ENCODE measurements around the gene IFNA1. TPM values are rescaled to one million over a fixed set of nuclear protein-coding genes. Genes with fewer than 3 reads are reported as not detected.

The IFNA1 gene
- total and polyA plus RNA-seq, 2 donors = not detected

GRCh38 chr9:21465138-21465537, 24.9 kb downstream of the IFNA1 start:
- Histone ChIP-seq H3K27ac (ENCODE audit: low read depth) (no peak overlapping the region), H3K4me1 (ENCODE audit: insufficient read depth) (no peaks in the 10 kb centered on the region), H3K36me3 (ENCODE audit: insufficient read depth) (no peaks in the 10 kb centered on the region), H3K4me3 (ENCODE audit: low read depth, low read length) (no peak overlapping the region)
- 92% methylated on average over 5 of the region's 5 CpGs for WGBS
- no peak for DNase-seq (ENCODE audit: extremely low spot score)

- H3K36me3 ChIP-seq (ENCODE audit: insufficient read depth) = no peaks in the 10 kb centered on the region
- no peak overlapping the region for H3K27ac ChIP-seq (ENCODE audit: low read depth)
- H3K4me1 ChIP-seq (ENCODE audit: insufficient read depth) = no peaks in the 10 kb centered on the region
- H3K4me3 ChIP-seq (ENCODE audit: low read depth, low read length) = no peak overlapping the region
- peak; percentile 10 for DNase-seq (ENCODE audit: extremely low spot score)
Measured at GRCh38 chr9:21465859-21466518, 25.8 kb downstream of the IFNA1 start.

DNA sequence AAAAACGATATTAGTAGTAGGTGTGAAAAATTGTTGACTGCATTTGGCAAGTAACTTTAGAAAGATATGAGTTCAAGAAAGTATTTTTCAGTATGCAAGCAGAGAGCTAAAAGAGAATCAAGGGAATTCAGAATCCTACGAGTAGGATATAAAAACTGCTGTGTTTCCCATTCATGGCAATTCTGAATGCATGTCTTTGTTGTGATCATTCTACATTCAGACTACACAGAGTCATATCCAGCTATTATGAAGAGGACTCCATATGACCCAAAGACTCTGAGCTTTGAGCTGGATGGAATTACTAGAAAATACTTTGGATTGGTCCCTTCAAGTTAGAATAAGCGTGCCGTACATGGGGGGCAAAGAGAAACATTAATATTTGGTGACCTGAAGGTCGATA, 29.9 kb downstream of the IFNA1 start:
- no peak overlapping the region for H3K4me3 ChIP-seq (ENCODE audit: low read depth, low read length)
- whole genome bisulfite sequencing = 89% methylated on average over 5 of the region's 5 CpGs
- H3K27ac ChIP-seq (ENCODE audit: low read depth) = no peak overlapping the region
- H3K4me1 ChIP-seq (ENCODE audit: insufficient read depth) = no peaks in the 10 kb centered on the region
- H3K36me3 ChIP-seq (ENCODE audit: insufficient read depth) = no peaks in the 10 kb centered on the region
- DNase-seq (ENCODE audit: extremely low spot score) = no peak

DNA sequence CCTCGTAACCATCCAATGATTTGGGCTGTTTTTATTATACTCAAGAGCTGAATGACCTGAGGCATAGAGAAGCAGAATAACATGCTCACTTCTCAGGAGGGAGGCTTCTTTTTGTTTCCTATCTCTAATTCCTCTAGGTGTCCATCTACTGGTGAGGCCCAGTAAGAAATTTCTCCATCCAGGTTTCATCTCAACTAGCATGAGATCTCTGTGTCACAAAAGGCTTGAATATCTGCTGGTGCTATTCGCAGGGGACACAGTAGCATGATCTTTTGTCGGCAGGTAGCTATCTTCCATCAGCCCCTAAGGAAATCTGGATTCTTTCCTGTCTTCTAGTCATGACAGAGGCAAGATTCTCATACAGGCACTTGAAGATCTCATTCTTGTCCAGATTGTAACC, 33.0 kb downstream of the IFNA1 start:
- Histone ChIP-seq H3K4me3 (ENCODE audit: low read depth, low read length) (no peak overlapping the region), H3K4me1 (ENCODE audit: insufficient read depth) (no peaks in the 10 kb centered on the region), H3K27ac (ENCODE audit: low read depth) (no peak overlapping the region), H3K36me3 (ENCODE audit: insufficient read depth) (no peaks in the 10 kb centered on the region)
- DNase-seq (ENCODE audit: extremely low spot score) = no peak
- 89% methylated on average over 3 of the region's 3 CpGs for WGBS

- Histone ChIP-seq H3K4me1 (ENCODE audit: insufficient read depth) (no peaks in the 10 kb centered on the region), H3K27ac (ENCODE audit: low read depth) (no peak overlapping the region), H3K4me3 (ENCODE audit: low read depth, low read length) (no peak overlapping the region), H3K36me3 (ENCODE audit: insufficient read depth) (no peaks in the 10 kb centered on the region)
- WGBS = 84% methylated on average over 2 of the region's 2 CpGs
- no peak for DNase-seq (ENCODE audit: extremely low spot score)
Measured at GRCh38 chr9:21477466-21477865, 37.2 kb downstream of the IFNA1 start.

- no peaks in the 10 kb centered on the region for H3K36me3 ChIP-seq (ENCODE audit: insufficient read depth)
- WGBS = 74% methylated on average over 8 of the region's 8 CpGs
- no peak for DNase-seq (ENCODE audit: extremely low spot score)
- no peak overlapping the region for H3K27ac ChIP-seq (ENCODE audit: low read depth)
- no peak overlapping the region for H3K4me3 ChIP-seq (ENCODE audit: low read depth, low read length)
- H3K4me1 ChIP-seq (ENCODE audit: insufficient read depth) = no peaks in the 10 kb centered on the region
Measured at GRCh38 chr9:21479152-21479702, 39.0 kb downstream of the IFNA1 start.

DNA sequence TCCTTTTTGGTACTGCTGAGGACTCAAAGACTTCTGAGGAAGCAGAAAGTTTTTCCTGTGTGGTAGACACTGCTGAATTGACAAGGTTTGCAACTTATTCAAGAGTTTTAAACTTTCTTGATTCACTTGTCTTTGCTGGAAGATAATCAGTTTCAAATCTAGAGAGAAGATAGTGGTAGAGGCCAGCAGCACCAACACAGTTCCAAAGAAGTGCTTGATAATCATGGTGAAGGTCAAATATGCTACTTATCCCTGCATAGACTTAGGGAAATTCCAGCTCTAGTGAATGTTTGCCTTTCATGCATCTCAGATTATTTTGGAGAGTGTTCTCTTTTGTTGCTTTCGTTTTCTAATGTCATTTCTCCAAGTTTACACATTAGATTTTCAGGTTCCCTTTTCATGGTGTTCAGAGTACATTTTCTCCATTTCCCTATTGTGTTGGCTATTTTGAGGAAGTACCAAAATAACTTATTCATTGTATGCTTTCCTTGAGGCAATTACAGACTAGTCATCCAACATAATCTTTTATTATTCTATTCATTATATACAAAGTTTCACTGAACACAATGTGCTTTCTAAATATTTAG, 41.3 kb downstream of the IFNA1 start:
- Histone ChIP-seq H3K36me3 (ENCODE audit: insufficient read depth) (no peaks in the 10 kb centered on the region), H3K27ac (ENCODE audit: low read depth) (no peak overlapping the region), H3K4me1 (ENCODE audit: insufficient read depth) (no peaks in the 10 kb centered on the region), H3K4me3 (ENCODE audit: low read depth, low read length) (no peak overlapping the region)
- no peak for DNase-seq (ENCODE audit: extremely low spot score)
- 45% methylated on average over 1 of the region's 1 CpG for WGBS

GRCh38 chr9:21482213-21482612, 42.0 kb downstream of the IFNA1 start, which contains the start of gene IFNE:
TSS of gene IFNE (minus strand) at chr9:21482313. CDS start at chr9:21481694, 619 bp downstream.
- Histone ChIP-seq H3K27ac (ENCODE audit: low read depth) (no peak within 1 kb of the TSS), H3K4me3 (ENCODE audit: low read depth, low read length) (no peak within 1 kb of the TSS), H3K4me1 (ENCODE audit: insufficient read depth) (no peaks in the 10 kb centered on the region), H3K36me3 (ENCODE audit: insufficient read depth) (no peaks in the 10 kb centered on the region)
- WGBS = 94% methylated on average over 2 of the region's 2 CpGs
- DNase-seq (ENCODE audit: extremely low spot score) = no peak

Other genes starting within 250 kb of the IFNA1 start
- not detected for gene IFNA7, start 238.2 kb upstream of the IFNA1 start, total RNA-seq
- not detected for gene IFNA7, start 238.2 kb upstream of the IFNA1 start, polyA plus RNA-seq
- gene IFNA10, start 233.3 kb upstream of the IFNA1 start, total RNA-seq = not detected
- gene IFNA10, start 233.3 kb upstream of the IFNA1 start, polyA plus RNA-seq = not detected
- not detected for gene IFNA16, start 223.1 kb upstream of the IFNA1 start, total RNA-seq
- gene IFNA16, start 223.1 kb upstream of the IFNA1 start, polyA plus RNA-seq = not detected
- gene IFNA17, start 212.2 kb upstream of the IFNA1 start, total RNA-seq = not detected
- not detected for gene IFNA17, start 212.2 kb upstream of the IFNA1 start, polyA plus RNA-seq
- not detected for gene IFNA14, start 200.4 kb upstream of the IFNA1 start, total RNA-seq
- not detected for gene IFNA14, start 200.4 kb upstream of the IFNA1 start, polyA plus RNA-seq
- gene IFNA5, start 135.1 kb upstream of the IFNA1 start, total RNA-seq = not detected
- gene IFNA5, start 135.1 kb upstream of the IFNA1 start, polyA plus RNA-seq = not detected
- gene KLHL9, start 105.0 kb upstream of the IFNA1 start, total RNA-seq = 45.7 TPM
- gene KLHL9, start 105.0 kb upstream of the IFNA1 start, polyA plus RNA-seq = 15.3 TPM
- gene IFNA6, start 89.6 kb upstream of the IFNA1 start, total RNA-seq = not detected
- gene IFNA6, start 89.6 kb upstream of the IFNA1 start, polyA plus RNA-seq = not detected
- not detected for gene IFNA13, start 72.4 kb upstream of the IFNA1 start, total RNA-seq
- not detected for gene IFNA13, start 72.4 kb upstream of the IFNA1 start, polyA plus RNA-seq
- not detected for gene IFNA2, start 55.0 kb upstream of the IFNA1 start, total RNA-seq
- not detected for gene IFNA2, start 55.0 kb upstream of the IFNA1 start, polyA plus RNA-seq
- gene IFNA8, start 31.3 kb upstream of the IFNA1 start, total RNA-seq = not detected
- gene IFNA8, start 31.3 kb upstream of the IFNA1 start, polyA plus RNA-seq = not detected
- 1.3 TPM for gene IFNE, start 41.9 kb downstream of the IFNA1 start, total RNA-seq
- 0.29 TPM for gene IFNE, start 41.9 kb downstream of the IFNA1 start, polyA plus RNA-seq

Data from urinary bladder (tissue), 4 donors.